HCT116 (cell line): ENCODE results near the gene PDK2. TPM values are rescaled to one million over a fixed set of nuclear protein-coding genes. Genes with fewer than 3 reads are reported as not detected.
A peak's percentile ranks its signal among the peaks of the same experiment; 100 is the strongest.

Experiments
- ATAC-seq: fragments of 200-7000 bp; cut with Tn5 transposase; 2 replicates; pipeline ENCODE4 v1.9.1; 2020; ENCODE audit warnings: mild to moderate bottlenecking, moderate library complexity
- BruUV-seq: library from RNA; stranded (reverse); fragments of 400-500 nt; replicated peaks from 2 replicates; lab custom pipeline; 2021; lab: Mats Ljungman, UMichigan
- CTCF ChIA-PET: fragments of 300-600 bp; sonication (Branson Sonifier 250); formaldehyde crosslinking; loops from one replicate; lab custom pipeline; 2021; ENCODE audit warnings: antibody characterized with exemption; lab: Charles Lee
- POLR2A ChIA-PET: fragments of 300-600, 350-600 bp; sonication (Branson Sonifier 250); formaldehyde crosslinking; loops from one replicate; lab custom pipeline; 2021; ENCODE audit warnings: antibody characterized with exemption; lab: Charles Lee
- RAD21 ChIA-PET, 2 experiments: fragments of 300-600 bp; sonication (Branson Sonifier 250); formaldehyde crosslinking; loops; one replicate each; lab custom pipeline; 2023; ENCODE audit warnings: low total read pairs in 2 of 2; ENCODE audit not compliant: uncharacterized antibody in 2 of 2, unreplicated experiment in 2 of 2, low non-redundant PET in 1 of 2; lab: Charles Lee
- DNase-seq: peaks from one replicate; pipeline ENCODE4 v3.0.0-alpha.2; 2010; ENCODE audit warnings: low read depth, low spot score
- H2AFZ ChIP-seq: fragments of 200-600 bp; shearing (Covaris generic), sonication (generic); 2 replicates; pipeline ENCODE4 v1.6.1; 2017; ENCODE audit warnings: low read depth, mixed run types, mixed read lengths, antibody characterized with exemption, low read length; ENCODE audit not compliant: poor library complexity, severe bottlenecking
- H3K27ac ChIP-seq: 2 replicates; pipeline ENCODE4 v1.5.1; 2012; ENCODE audit warnings: low read depth, low read length
- H3K27me3 ChIP-seq: fragments of 200-600 bp; sonication (generic); 2 replicates; pipeline ENCODE4 v1.6.1; 2016; ENCODE audit warnings: mixed run types, low read length, mixed read lengths; ENCODE audit not compliant: insufficient read depth
- H3K36me3 ChIP-seq, 2 experiments: fragments of 200-500 bp in 1 of 2; fragments of 200-600 bp in 1 of 2; sonication (Bioruptor generic) in 1 of 2; sonication (generic) in 1 of 2; 2 replicates each; pipeline versions ENCODE4 v1.5.1 to v1.6.1; 2014 to 2016; ENCODE audit warnings: low read length in 2 of 2, inconsistent platforms in 1 of 2, mixed read lengths in 1 of 2, mixed run types in 1 of 2; ENCODE audit not compliant: insufficient read depth in 2 of 2, control insufficient read depth in 1 of 2
- H3K4me1 ChIP-seq, 2 experiments: fragments of 200-600 bp in 1 of 2; sonication (generic) in 1 of 2; 2 replicates each; pipeline versions ENCODE4 v1.5.1 to v1.6.1; 2012 to 2017; ENCODE audit warnings: low read length in 2 of 2, inconsistent platforms in 1 of 2, mild to moderate bottlenecking in 1 of 2, mixed read lengths in 1 of 2, mixed run types in 1 of 2, moderate library complexity in 1 of 2; ENCODE audit not compliant: insufficient read depth in 2 of 2, control insufficient read depth in 1 of 2
- H3K4me2 ChIP-seq: fragments of 200-600 bp; sonication (generic); 2 replicates; pipeline ENCODE4 v1.6.1; 2017; ENCODE audit warnings: mixed run types, low read length, mixed read lengths
- H3K4me3 ChIP-seq, 2 experiments: fragments of 200-600 bp in 1 of 2; sonication (generic) in 1 of 2; replicated peaks in 1 of 2; 2 replicates each; pipeline ENCODE4 v1.5.1; 2011 to 2016; ENCODE audit warnings: low read length in 2 of 2, control low read depth in 1 of 2, low read depth in 1 of 2, mild to moderate bottlenecking in 1 of 2, mixed read lengths in 1 of 2, mixed run types in 1 of 2
- H3K79me2 ChIP-seq: fragments of 200-600 bp; sonication (generic); 2 replicates; pipeline ENCODE4 v1.6.1; 2017; ENCODE audit warnings: mild to moderate bottlenecking, mixed run types, low read length, moderate library complexity, mixed read lengths; ENCODE audit not compliant: insufficient read depth
- H3K9ac ChIP-seq: fragments of 200-600 bp; sonication (generic); 2 replicates; pipeline ENCODE4 v1.6.1; 2016; ENCODE audit warnings: low read length, mixed read lengths
- H3K9me2 ChIP-seq: fragments of 200-600 bp; sonication (generic), shearing (Covaris generic); 2 replicates; pipeline ENCODE4 v1.6.1; 2017; ENCODE audit warnings: mixed run types, mild to moderate bottlenecking, moderate library complexity; ENCODE audit not compliant: insufficient read depth
- H3K9me3 ChIP-seq, 2 experiments: fragments of 200-500 bp in 1 of 2; fragments of 200-600 bp in 1 of 2; sonication (Bioruptor generic) in 1 of 2; sonication (generic) in 1 of 2; 2 replicates each; pipeline ENCODE4 v1.6.1; 2014 to 2017; ENCODE audit warnings: low read length in 2 of 2, mixed read lengths in 2 of 2, inconsistent platforms in 1 of 2, low read depth in 1 of 2, mild to moderate bottlenecking in 1 of 2, mixed run types in 1 of 2, moderate library complexity in 1 of 2; ENCODE audit not compliant: control insufficient read depth in 1 of 2, insufficient read depth in 1 of 2
- H4K20me1 ChIP-seq: fragments of 200-600 bp; sonication (generic), shearing (Covaris generic); 2 replicates; pipeline ENCODE4 v1.6.1; 2017; ENCODE audit warnings: mixed run types, mild to moderate bottlenecking, moderate library complexity; ENCODE audit not compliant: insufficient read depth
- ATF3 ChIP-seq: IDR thresholded peaks from 2 replicates; pipeline ENCODE4 v1.6.1; 2012
- CTCF ChIP-seq, 3 experiments: fragments of 200-600 bp in 1 of 3; sonication (generic) in 1 of 3; IDR thresholded peaks in 2 of 3; conservative IDR thresholded peaks in 1 of 3; 2 replicates each; pipeline ENCODE4 v1.5.1; 2012 to 2017; ENCODE audit warnings: low read depth in 2 of 3, low read length in 2 of 3, antibody characterized with exemption in 1 of 3, borderline replicate concordance in 1 of 3, control low read depth in 1 of 3, mild to moderate bottlenecking in 1 of 3, mixed read lengths in 1 of 3, mixed run types in 1 of 3, moderate library complexity in 1 of 3; ENCODE audit not compliant: insufficient read depth in 1 of 3
- FOSL1 ChIP-seq: IDR thresholded peaks from 2 replicates; pipeline ENCODE4 v1.6.1; 2012; ENCODE audit warnings: low read depth
- JUND ChIP-seq: IDR thresholded peaks from 2 replicates; pipeline ENCODE4 v1.6.1; 2012
- POLR2AphosphoS5 ChIP-seq: IDR thresholded peaks from 2 replicates; pipeline ENCODE4 v1.6.1; 2011; ENCODE audit warnings: mild to moderate bottlenecking, low read depth, low read length, moderate library complexity
- RAD21 ChIP-seq: IDR thresholded peaks from 2 replicates; pipeline ENCODE4 v1.6.1; 2012; ENCODE audit warnings: low read depth, mild to moderate bottlenecking
- REST ChIP-seq: IDR thresholded peaks from 2 replicates; pipeline ENCODE4 v1.6.1; 2012; ENCODE audit warnings: low read depth
- SP1 ChIP-seq: IDR thresholded peaks from 2 replicates; pipeline ENCODE4 v1.6.1; 2012; ENCODE audit warnings: low read depth
- SRF ChIP-seq: IDR thresholded peaks from 2 replicates; pipeline ENCODE4 v1.6.1; 2012; ENCODE audit warnings: low read depth
- ZBTB33 ChIP-seq: IDR thresholded peaks from 2 replicates; pipeline ENCODE4 v1.6.1; 2011; ENCODE audit warnings: mild to moderate bottlenecking, low read length, moderate library complexity; ENCODE audit not compliant: insufficient replicate concordance; ENCODE audit errors: extremely low read depth
- ZNF274 ChIP-seq: fragments of 200-500 bp; sonication (Bioruptor generic); IDR thresholded peaks from 2 replicates; pipeline ENCODE4 v1.6.1; 2014; ENCODE audit warnings: mild to moderate bottlenecking, low read depth, low read length, inconsistent platforms
- intact Hi-C: fragments of 100-400 bp; cut with micrococcal nuclease; formaldehyde crosslinking; loops from 2 replicates; pipeline ENCODE4 v1.10.0; 2022
- total RNA-seq: library from RNA; stranded (reverse); gene quantifications from one replicate; pipeline ENCODE4 v1.2.1, GENCODE V29; 2021; ENCODE audit not compliant: unreplicated experiment

The PDK2 gene
- total RNA-seq, 1 experiment from 2014 or later = 39.1 TPM

- Histone ChIP-seq H3K27ac (peak overlapping the region; percentile 47; the same call in 1 of the 2 replicates), H3K4me2 (peak overlapping the region; percentile 42), H3K4me3 (no peak overlapping the region), H3K4me1 (peaks cover 32 to 33% of the 10 kb centered on the region in 2 experiments), H3K79me2 (no peaks in the 10 kb centered on the region), H3K9ac (peak overlapping the region; percentile 22; the same call in 1 of the 2 replicates), H3K27me3 (no peaks in the 10 kb centered on the region), H4K20me1 (no peaks in the 10 kb centered on the region), H3K9me2 (no peaks in the 10 kb centered on the region), H2AFZ (no peak overlapping the region), H3K36me3 (peaks cover 0 to 7% of the 10 kb centered on the region in 2 experiments; a peak in 2 of 4 replicates), H3K9me3 (no peaks in the 10 kb centered on the region)
- no peak for DNase-seq
- ATAC-seq = peak; percentile 38
- CTCF ChIA-PET = interaction anchor here (1.2 to 3.3 kb wide), 2 partner anchors 8 to 77 kb away, joined by 4 to 15 read pairs; no protein-coding TSS in a partner anchor
- RAD21 ChIA-PET = no interaction called here
- intact Hi-C loops = no loop called here
- POLR2A ChIA-PET = no interaction called here
- no TSS peak for BruUV-seq
- no peak for TF ChIP-seq JUND
- no peak for TF ChIP-seq ATF3
- no peak for TF ChIP-seq ZNF274
- TF ChIP-seq CTCF (IDR thresholded peaks at IDR 0.05 in 2 of 3, conservative IDR thresholded peaks at IDR 0.05 in 1 of 3; ENCODE audit: borderline replicate concordance in 1 of 3, insufficient read depth in 1 of 3, low read depth in 2 of 3, low read length in 2 of 3) = no peak
- no peak for TF ChIP-seq SP1
- TF ChIP-seq FOSL1 = no peak
- no peak for TF ChIP-seq REST
- no peak for TF ChIP-seq POLR2AphosphoS5
- TF ChIP-seq SRF = no peak
- no peak for TF ChIP-seq ZBTB33
- no peak for TF ChIP-seq RAD21
- TF ChIP-seq, all 23 proteins: peak for 0
These were observed 6.4 kb downstream of the PDK2 start for GRCh38 chr17:50101346-50102163.
